ENCODE results near the gene C10orf143.

Gene C10orf143

DNA sequence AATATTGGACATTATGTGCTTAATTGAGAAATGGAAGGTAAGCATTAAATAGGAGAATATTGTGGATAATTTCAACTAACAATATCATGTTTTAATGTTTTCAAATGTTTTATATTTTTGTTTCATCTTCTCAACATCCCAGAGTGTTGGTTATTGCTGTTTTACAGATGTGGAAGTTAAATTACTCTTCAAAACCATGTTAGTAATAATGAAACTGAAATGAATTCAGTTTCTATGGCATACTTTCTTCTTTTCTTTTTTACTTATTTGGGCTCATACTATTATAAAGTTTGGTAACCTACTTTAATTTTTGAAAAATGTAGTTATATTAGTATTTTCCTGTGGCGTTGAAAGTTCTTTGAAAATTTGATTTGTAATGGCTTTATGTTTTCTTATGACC is 29.8 kb upstream of the C10orf143 start:
- no peaks in the 10 kb centered on the region for H3F3A ChIP-seq (ENCODE audit: insufficient read depth)
- H3K4me2 ChIP-seq (ENCODE audit: low read depth, low read length, poor library complexity, severe bottlenecking), result peak overlapping the region; percentile 63
- no peak overlapping the region for H3K4me3 ChIP-seq (ENCODE audit: insufficient read depth, low read length, poor library complexity, severe bottlenecking)
- no peaks in the 10 kb centered on the region for H3K27me3 ChIP-seq (ENCODE audit: low read length)
- H3K9ac ChIP-seq (ENCODE audit: low read length), result no peak overlapping the region
- no peaks in the 10 kb centered on the region for H3K9me2 ChIP-seq (replicated peaks; ENCODE audit: insufficient read depth, low read length)
- H3K79me2 ChIP-seq (ENCODE audit: insufficient read depth, low read length), result peaks cover 90% of the 10 kb centered on the region
- peaks cover 3% of the 10 kb centered on the region; the same call in 1 of the 2 replicates for H3K36me3 ChIP-seq (ENCODE audit: low read length)
- TF ChIP-seq CTCF (IDR thresholded peaks at IDR 0.05; ENCODE audit: insufficient read depth, low read length, poor library complexity, severe bottlenecking) (no peak), EZH2phosphoT487 (conservative IDR thresholded peaks at IDR 0.05; ENCODE audit: low read length) (no peak)
- H3K9me3 ChIP-seq (ENCODE audit: insufficient read depth, low read length), result no peaks in the 10 kb centered on the region
- no peak overlapping the region for H2AFZ ChIP-seq (ENCODE audit: low read depth, low read length, severe bottlenecking)
- peak overlapping the region; percentile 4; the same call in 1 of the 2 replicates for H3K27ac ChIP-seq (ENCODE audit: low read depth, low read length)
- no peaks in the 10 kb centered on the region; the same call in 1 of the 2 replicates for H4K20me1 ChIP-seq (ENCODE audit: low read depth, low read length)

DNA sequence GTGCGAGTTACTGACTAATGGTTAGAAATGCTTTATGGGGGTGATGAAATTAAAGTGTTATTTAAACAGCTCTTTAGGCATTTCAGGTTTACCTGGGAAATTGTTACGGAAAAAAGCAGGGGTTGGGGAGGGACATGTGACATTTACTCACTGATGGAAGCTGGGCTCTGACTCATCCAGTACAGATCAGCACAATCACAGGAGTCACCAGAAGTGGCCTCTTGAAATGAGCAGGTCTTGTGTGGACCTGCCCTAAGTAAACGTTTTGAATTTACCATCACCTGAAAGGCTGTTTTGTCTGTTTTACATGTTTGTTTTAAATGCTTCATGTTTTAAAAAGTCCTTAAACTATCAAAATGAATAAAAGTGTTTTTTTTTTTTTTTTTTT is 27.8 kb upstream of the C10orf143 start:
- H3F3A ChIP-seq (ENCODE audit: insufficient read depth), result no peaks in the 10 kb centered on the region
- peaks cover 72% of the 10 kb centered on the region for H3K79me2 ChIP-seq (ENCODE audit: insufficient read depth, low read length)
- H3K4me2 ChIP-seq (ENCODE audit: low read depth, low read length, poor library complexity, severe bottlenecking), result peak overlapping the region; percentile 77
- H3K36me3 ChIP-seq (ENCODE audit: low read length), result no peaks in the 10 kb centered on the region
- H3K4me3 ChIP-seq (ENCODE audit: insufficient read depth, low read length, poor library complexity, severe bottlenecking), result no peak overlapping the region
- no peak overlapping the region for H3K27ac ChIP-seq (ENCODE audit: low read depth, low read length)
- H3K9ac ChIP-seq (ENCODE audit: low read length), result no peak overlapping the region
- TF ChIP-seq CTCF (IDR thresholded peaks at IDR 0.05; ENCODE audit: insufficient read depth, low read length, poor library complexity, severe bottlenecking) (no peak), EZH2phosphoT487 (conservative IDR thresholded peaks at IDR 0.05; ENCODE audit: low read length) (no peak)
- no peak overlapping the region for H2AFZ ChIP-seq (ENCODE audit: low read depth, low read length, severe bottlenecking)
- no peaks in the 10 kb centered on the region for H3K27me3 ChIP-seq (ENCODE audit: low read length)
- no peaks in the 10 kb centered on the region; the same call in 1 of the 2 replicates for H4K20me1 ChIP-seq (ENCODE audit: low read depth, low read length)
- no peaks in the 10 kb centered on the region for H3K9me2 ChIP-seq (replicated peaks; ENCODE audit: insufficient read depth, low read length)
- H3K9me3 ChIP-seq (ENCODE audit: insufficient read depth, low read length), result no peaks in the 10 kb centered on the region

GRCh38 chr10:130137659-130138478 is 27.2 kb upstream of the C10orf143 start:
- peaks cover 66% of the 10 kb centered on the region for H3K79me2 ChIP-seq (ENCODE audit: insufficient read depth, low read length)
- no peaks in the 10 kb centered on the region; the same call in 1 of the 2 replicates for H4K20me1 ChIP-seq (ENCODE audit: low read depth, low read length)
- H3F3A ChIP-seq (ENCODE audit: insufficient read depth), result no peaks in the 10 kb centered on the region
- TF ChIP-seq EZH2phosphoT487 (conservative IDR thresholded peaks at IDR 0.05; ENCODE audit: low read length), result no peak
- TF ChIP-seq CTCF (IDR thresholded peaks at IDR 0.05; ENCODE audit: insufficient read depth, low read length, poor library complexity, severe bottlenecking), result no peak
- H2AFZ ChIP-seq (ENCODE audit: low read depth, low read length, severe bottlenecking), result no peak overlapping the region
- H3K4me3 ChIP-seq (ENCODE audit: insufficient read depth, low read length, poor library complexity, severe bottlenecking), result peak overlapping the region; percentile 90
- no peaks in the 10 kb centered on the region for H3K36me3 ChIP-seq (ENCODE audit: low read length)
- H3K27me3 ChIP-seq (ENCODE audit: low read length), result no peaks in the 10 kb centered on the region
- no peaks in the 10 kb centered on the region for H3K9me3 ChIP-seq (ENCODE audit: insufficient read depth, low read length)
- peak overlapping the region; percentile 77 for H3K4me2 ChIP-seq (ENCODE audit: low read depth, low read length, poor library complexity, severe bottlenecking)
- no peaks in the 10 kb centered on the region for H3K9me2 ChIP-seq (replicated peaks; ENCODE audit: insufficient read depth, low read length)
- H3K9ac ChIP-seq (ENCODE audit: low read length), result peak overlapping the region; percentile 92
- H3K27ac ChIP-seq (ENCODE audit: low read depth, low read length), result no peak overlapping the region
